Lung (tissue), 12 donors: ENCODE results near the gene DCAF10. TPM values are rescaled to one million over a fixed set of nuclear protein-coding genes. Genes with fewer than 3 reads are reported as not detected.
"Not testable (repeated sequence)": the region's sequence is repeated elsewhere in the genome, so short reads cannot be mapped to it uniquely, and the experiment has no call there.

ENCODE experiments used
- ATAC-seq: fragments of 200-7000 bp; cut with Tn5 transposase; one replicate; pipeline ENCODE4 v1.9.1; 2020; ENCODE audit warnings: moderate number of reproducible peaks; ENCODE audit not compliant: insufficient read depth, low FRiP score
- DNase-seq, 3 donors: peaks; one replicate each; pipeline ENCODE4 v3.0.0-alpha.2; 2013 to 2017
- H3K27ac ChIP-seq, 2 donors: one replicate each; pipeline ENCODE4 v1.5.1; 2013; ENCODE audit warnings: mild to moderate bottlenecking in 2 of 2, moderate library complexity in 2 of 2, control low read depth in 1 of 2, inconsistent platforms in 1 of 2, low read depth in 1 of 2, low read length in 1 of 2
- H3K27me3 ChIP-seq, 3 donors: one replicate each; pipeline ENCODE4 v1.5.1; 2013; ENCODE audit warnings: low read length in 2 of 3; ENCODE audit not compliant: control insufficient read depth in 3 of 3, insufficient read depth in 3 of 3
- H3K36me3 ChIP-seq, 4 donors: one replicate each; pipeline ENCODE4 v1.5.1; 2013; ENCODE audit warnings: low read length in 4 of 4, mild to moderate bottlenecking in 1 of 4, moderate library complexity in 1 of 4; ENCODE audit not compliant: control insufficient read depth in 4 of 4, insufficient read depth in 4 of 4
- H3K4me1 ChIP-seq, 5 donors: one replicate each; pipeline ENCODE4 v1.5.1; 2013; ENCODE audit warnings: low read length in 5 of 5, mild to moderate bottlenecking in 2 of 5, moderate library complexity in 1 of 5; ENCODE audit not compliant: control insufficient read depth in 5 of 5, insufficient read depth in 5 of 5
- H3K4me3 ChIP-seq: one replicate; pipeline ENCODE4 v1.5.1; 2013; ENCODE audit warnings: mild to moderate bottlenecking, control low read depth, moderate library complexity
- H3K9ac ChIP-seq, 2 donors: one replicate each; pipeline ENCODE4 v1.5.1; 2013; ENCODE audit warnings: low read length in 2 of 2, control low read depth in 1 of 2; ENCODE audit not compliant: insufficient read depth in 1 of 2
- H3K9me3 ChIP-seq, 4 donors: one replicate each; pipeline ENCODE4 v1.5.1; 2013; ENCODE audit warnings: low read length in 3 of 4, mild to moderate bottlenecking in 1 of 4, moderate library complexity in 1 of 4; ENCODE audit not compliant: control insufficient read depth in 4 of 4, insufficient read depth in 3 of 4
- CTCF ChIP-seq: IDR thresholded peaks from 2 replicates; pipeline ENCODE4 v1.5.1; 2012; ENCODE audit warnings: mild to moderate bottlenecking; ENCODE audit errors: control extremely low read depth, extremely low read depth
- WGBS, 2 donors: extraction: QIAGEN DNeasy Blood & Tissue Kit; methylation state at CpG; one replicate each; pipeline ENCODE4 v1.1.7; 2013; 5-methylcytosine and 5-hydroxymethylcytosine counted together
- polyA plus RNA-seq, 2 donors: library from polyadenylated mRNA; stranded (reverse); fragments of 200-250 nt; gene quantifications; one replicate each; pipeline ENCODE4 v1.2.1, GENCODE V29; 2013
- total RNA-seq, 2 donors: library from RNA; depleted of rRNA in 1 of 2; stranded (reverse); fragments of >200 nt in 1 of 2; gene quantifications; one replicate each; pipeline ENCODE4 v1.2.1, GENCODE V29; 2014 to 2021
- donor health status: control.
- donor health status: control.
- donor health status: Bipolar disorder and iron deficiency.
- donor health status: healthy.
- donor health status: DM: yes; HTN: yes; CAD: no.

The DCAF10 gene
- total and polyA plus RNA-seq, 4 donors, result 5.8 to 35.5 (median 13.8) TPM

- Histone ChIP-seq H3K9ac (no peak overlapping the region), H3K27me3 (no peaks in the 10 kb centered on the region), H3K9me3 (no peaks in the 10 kb centered on the region), H3K4me1 (no peaks in the 10 kb centered on the region), H3K27ac (no peak overlapping the region), H3K4me3 (no peak overlapping the region), H3K36me3 (peaks cover 0 to 9% (median 3%) of the 10 kb centered on the region in 4 donors)
- TF ChIP-seq CTCF, result no peak
- DNase-seq (no peak), ATAC-seq (no peak)
- 77 to 80% methylated on average over 2 of the region's 2 CpGs for WGBS, 2 donors
Measured at GRCh38 chr9:37818849-37819248, 18.3 kb downstream of the DCAF10 start.

- Histone ChIP-seq H3K27ac (no peak overlapping the region), H3K36me3 (peaks cover 0 to 17% (median 5%) of the 10 kb centered on the region in 4 donors), H3K9me3 (peaks cover 0 to 2% (median 0%) of the 10 kb centered on the region in 4 donors), H3K4me1 (no peaks in the 10 kb centered on the region), H3K27me3 (no peaks in the 10 kb centered on the region), H3K9ac (no peak overlapping the region), H3K4me3 (no peak overlapping the region)
- ATAC-seq (no peak), DNase-seq (no peak)
- no peak for TF ChIP-seq CTCF
- WGBS, 2 donors, result 93% methylated on average over 5 of the region's 5 CpGs
Measured at GRCh38 chr9:37820142-37820541, 19.5 kb downstream of the DCAF10 start.

GRCh38 chr9:37825174-37825573, 24.6 kb downstream of the DCAF10 start:
- H3K36me3 ChIP-seq, result peaks cover 8 to 19% (median 12%) of the 10 kb centered on the region in 4 donors
- DNase-seq, H3K27ac ChIP-seq, H3K4me1 ChIP-seq, H3K9me3 ChIP-seq, ATAC-seq, H3K4me3 ChIP-seq, H3K27me3 ChIP-seq, H3K9ac ChIP-seq: not testable (repeated sequence)
- WGBS, 2 donors, result 94 to 99% methylated on average over 2 of the region's 2 CpGs

GRCh38 chr9:37827483-37828165, 27.0 kb downstream of the DCAF10 start:
- Histone ChIP-seq H3K4me3 (no peak overlapping the region), H3K36me3 (peaks cover 8 to 14% (median 11%) of the 10 kb centered on the region in 4 donors), H3K27ac (no peak overlapping the region), H3K9ac (no peak overlapping the region), H3K9me3 (peaks cover 0 to 4% (median 0%) of the 10 kb centered on the region in 4 donors), H3K27me3 (no peaks in the 10 kb centered on the region), H3K4me1 (no peaks in the 10 kb centered on the region)
- WGBS, 2 donors, result 97% methylated on average over 4 of the region's 4 CpGs
- DNase-seq, result no peak
- no peak for TF ChIP-seq CTCF
- no peak for ATAC-seq
